Hepatocyte (in vitro differentiated cells): ENCODE measurements around the gene ARPC1A.

ENCODE experiments used
- EZH2 ChIP-seq: fragments of 200-600 bp; sonication (generic); IDR thresholded peaks from 2 replicates; pipeline ENCODE4 v1.6.1; 2016; ENCODE audit warnings: antibody characterized with exemption, mild to moderate bottlenecking, borderline replicate concordance
- EZH2phosphoT487 ChIP-seq: fragments of 200-600 bp; sonication (generic); IDR thresholded peaks from one replicate; pipeline ENCODE4 v1.6.1; 2018; ENCODE audit warnings: antibody characterized with exemption, mild to moderate bottlenecking, low read depth, moderate library complexity; ENCODE audit not compliant: unreplicated experiment, severe bottlenecking
- TF ChIP-seq, protein P1 (sequence below): fragments of 200-600 bp; sonication (generic); IDR thresholded peaks from 2 replicates; pipeline ENCODE4 v1.5.1; 2016; ENCODE audit warnings: antibody characterized with exemption, mild to moderate bottlenecking; ENCODE audit not compliant: poor library complexity

- TF ChIP-seq EZH2phosphoT487 (no peak), EZH2 (no peak)
- TF ChIP-seq, protein P1, sequence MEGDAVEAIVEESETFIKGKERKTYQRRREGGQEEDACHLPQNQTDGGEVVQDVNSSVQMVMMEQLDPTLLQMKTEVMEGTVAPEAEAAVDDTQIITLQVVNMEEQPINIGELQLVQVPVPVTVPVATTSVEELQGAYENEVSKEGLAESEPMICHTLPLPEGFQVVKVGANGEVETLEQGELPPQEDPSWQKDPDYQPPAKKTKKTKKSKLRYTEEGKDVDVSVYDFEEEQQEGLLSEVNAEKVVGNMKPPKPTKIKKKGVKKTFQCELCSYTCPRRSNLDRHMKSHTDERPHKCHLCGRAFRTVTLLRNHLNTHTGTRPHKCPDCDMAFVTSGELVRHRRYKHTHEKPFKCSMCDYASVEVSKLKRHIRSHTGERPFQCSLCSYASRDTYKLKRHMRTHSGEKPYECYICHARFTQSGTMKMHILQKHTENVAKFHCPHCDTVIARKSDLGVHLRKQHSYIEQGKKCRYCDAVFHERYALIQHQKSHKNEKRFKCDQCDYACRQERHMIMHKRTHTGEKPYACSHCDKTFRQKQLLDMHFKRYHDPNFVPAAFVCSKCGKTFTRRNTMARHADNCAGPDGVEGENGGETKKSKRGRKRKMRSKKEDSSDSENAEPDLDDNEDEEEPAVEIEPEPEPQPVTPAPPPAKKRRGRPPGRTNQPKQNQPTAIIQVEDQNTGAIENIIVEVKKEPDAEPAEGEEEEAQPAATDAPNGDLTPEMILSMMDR = no peak
Measured at GRCh38 chr7:99340659-99341058, 15.0 kb downstream of the ARPC1A start.
